Fibroblast of the aortic adventitia (primary cell): ENCODE measurements around the gene APLF. TPM values are rescaled to one million over a fixed set of nuclear protein-coding genes. Genes with fewer than 3 reads are reported as not detected.
"Not testable (repeated sequence)": the region's sequence is repeated elsewhere in the genome, so short reads cannot be mapped to it uniquely, and the experiment has no call there.

Source experiments
- DNase-seq: peaks from one replicate; pipeline ENCODE4 v3.0.0-alpha.2; 2010; ENCODE audit warnings: low read depth
- H3K4me3 ChIP-seq: 2 replicates; pipeline ENCODE4 v1.5.1; 2011; ENCODE audit warnings: low read depth, mild to moderate bottlenecking, control low read depth, low read length, moderate library complexity
- total RNA-seq: library from RNA; depleted of rRNA; stranded (reverse); fragments of >200 nt; gene quantifications from 2 replicates; pipeline ENCODE4 v1.2.3, GENCODE V29; 2012; ENCODE audit warnings: low replicate concordance
- TF ChIP-seq, protein P1 (sequence below): IDR thresholded peaks from 2 replicates; pipeline ENCODE4 v1.5.1; 2011; ENCODE audit warnings: mild to moderate bottlenecking, low read length, control low read depth, inconsistent platforms; ENCODE audit not compliant: insufficient read depth

Gene APLF
- total RNA-seq, 1 donor: 6.8 TPM

DNA sequence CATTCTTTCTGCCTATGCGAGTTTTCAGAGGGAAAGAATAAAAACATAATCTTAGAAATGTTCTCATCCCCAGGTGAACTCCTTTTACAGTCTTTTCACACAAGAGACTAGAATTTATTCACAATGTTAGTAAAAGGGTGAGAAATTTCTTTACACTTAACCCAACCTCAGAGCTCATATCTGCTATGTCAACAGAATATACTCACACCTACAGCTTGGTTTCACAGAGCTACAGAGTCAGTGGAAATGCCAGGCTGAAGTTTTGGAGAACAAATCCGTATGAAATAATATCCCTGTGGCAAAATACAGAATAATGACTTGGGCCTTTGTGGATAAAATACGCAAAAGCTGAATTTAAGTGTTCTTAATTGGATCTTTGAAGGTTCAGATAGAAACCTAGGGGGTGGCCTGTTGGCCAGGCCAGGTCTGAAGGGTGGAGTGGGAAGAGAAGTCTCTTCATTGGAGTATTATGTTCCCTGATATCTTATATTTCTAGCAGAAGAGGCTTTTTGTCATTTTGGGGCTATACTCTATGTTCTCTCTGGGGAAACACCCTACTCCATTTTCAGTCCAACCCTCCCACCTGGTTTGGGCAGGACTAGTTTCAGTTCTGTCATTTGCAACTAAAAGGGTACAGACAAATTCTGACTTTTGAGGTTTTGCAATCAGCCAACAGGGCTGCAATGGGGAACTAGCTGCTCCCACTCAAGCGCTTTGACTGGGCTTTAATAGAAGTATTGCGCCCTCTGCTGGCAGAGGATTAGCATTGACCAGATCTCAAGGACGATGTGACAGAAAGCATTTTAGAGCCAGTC is 26.0 kb upstream of the APLF start:
- H3K4me3 ChIP-seq: no peak overlapping the region
- TF ChIP-seq, protein P1, sequence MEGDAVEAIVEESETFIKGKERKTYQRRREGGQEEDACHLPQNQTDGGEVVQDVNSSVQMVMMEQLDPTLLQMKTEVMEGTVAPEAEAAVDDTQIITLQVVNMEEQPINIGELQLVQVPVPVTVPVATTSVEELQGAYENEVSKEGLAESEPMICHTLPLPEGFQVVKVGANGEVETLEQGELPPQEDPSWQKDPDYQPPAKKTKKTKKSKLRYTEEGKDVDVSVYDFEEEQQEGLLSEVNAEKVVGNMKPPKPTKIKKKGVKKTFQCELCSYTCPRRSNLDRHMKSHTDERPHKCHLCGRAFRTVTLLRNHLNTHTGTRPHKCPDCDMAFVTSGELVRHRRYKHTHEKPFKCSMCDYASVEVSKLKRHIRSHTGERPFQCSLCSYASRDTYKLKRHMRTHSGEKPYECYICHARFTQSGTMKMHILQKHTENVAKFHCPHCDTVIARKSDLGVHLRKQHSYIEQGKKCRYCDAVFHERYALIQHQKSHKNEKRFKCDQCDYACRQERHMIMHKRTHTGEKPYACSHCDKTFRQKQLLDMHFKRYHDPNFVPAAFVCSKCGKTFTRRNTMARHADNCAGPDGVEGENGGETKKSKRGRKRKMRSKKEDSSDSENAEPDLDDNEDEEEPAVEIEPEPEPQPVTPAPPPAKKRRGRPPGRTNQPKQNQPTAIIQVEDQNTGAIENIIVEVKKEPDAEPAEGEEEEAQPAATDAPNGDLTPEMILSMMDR: peak; percentile 82
- peak; percentile 93 for DNase-seq

DNA sequence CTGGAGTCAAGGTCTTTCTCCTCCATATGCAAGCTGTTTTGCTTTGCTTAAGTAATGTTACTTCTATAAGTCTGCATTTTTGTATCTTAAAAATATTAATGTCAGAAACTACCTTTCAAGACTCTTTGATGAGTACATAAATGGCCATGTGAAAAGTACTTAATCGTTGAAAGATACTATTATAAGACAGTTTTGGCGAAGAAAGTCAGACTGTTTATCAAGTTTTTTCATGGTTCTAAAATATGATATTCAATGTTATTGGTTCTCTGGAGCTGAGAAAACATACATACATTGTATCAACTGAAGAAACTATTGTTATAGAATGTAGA is 25.4 kb upstream of the APLF start:
- H3K4me3 ChIP-seq: no peak overlapping the region
- TF ChIP-seq, protein P1: no peak
- DNase-seq: no peak

DNA sequence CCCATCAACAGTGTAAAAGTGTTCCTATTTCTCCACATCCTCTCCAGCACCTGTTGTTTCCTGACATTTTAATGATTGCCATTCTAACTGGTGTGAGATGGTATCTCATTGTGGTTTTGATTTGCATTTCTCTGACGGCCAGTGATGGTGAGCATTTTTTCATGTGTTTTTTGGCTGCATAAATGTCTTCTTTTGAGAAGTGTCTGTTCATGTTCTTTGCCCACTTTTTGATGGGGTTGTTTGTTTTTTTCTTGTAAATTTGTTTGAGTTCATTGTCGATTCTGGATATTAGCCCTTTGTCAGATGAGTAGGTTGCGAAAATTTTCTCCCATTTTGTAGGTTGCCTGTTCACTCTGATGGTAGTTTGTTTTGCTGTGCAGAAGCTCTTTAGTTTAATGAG is 21.0 kb upstream of the APLF start:
- not testable (repeated sequence) for H3K4me3 ChIP-seq, DNase-seq

DNA sequence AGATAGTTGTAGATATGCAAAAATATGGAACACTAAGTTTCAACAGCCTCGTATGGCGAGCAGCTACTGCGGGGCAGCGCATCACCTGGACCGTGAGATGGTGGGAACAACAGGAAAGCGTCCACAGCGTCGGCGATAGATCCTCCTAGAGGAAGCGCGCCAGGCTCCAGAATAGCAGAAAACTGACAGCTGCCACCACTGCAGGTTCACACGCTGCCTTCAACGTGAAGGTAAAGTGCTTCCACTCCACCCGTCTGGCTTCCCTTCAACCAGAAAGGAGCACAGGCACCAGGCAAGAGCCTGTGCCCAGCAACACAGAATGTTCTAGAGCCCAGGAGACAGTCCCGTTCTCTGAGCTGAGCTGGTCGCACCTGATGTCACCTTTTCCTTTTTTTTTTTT is 20.3 kb upstream of the APLF start:
- H3K4me3 ChIP-seq: no peak overlapping the region
- DNase-seq: no peak
- TF ChIP-seq, protein P1: no peak

DNA sequence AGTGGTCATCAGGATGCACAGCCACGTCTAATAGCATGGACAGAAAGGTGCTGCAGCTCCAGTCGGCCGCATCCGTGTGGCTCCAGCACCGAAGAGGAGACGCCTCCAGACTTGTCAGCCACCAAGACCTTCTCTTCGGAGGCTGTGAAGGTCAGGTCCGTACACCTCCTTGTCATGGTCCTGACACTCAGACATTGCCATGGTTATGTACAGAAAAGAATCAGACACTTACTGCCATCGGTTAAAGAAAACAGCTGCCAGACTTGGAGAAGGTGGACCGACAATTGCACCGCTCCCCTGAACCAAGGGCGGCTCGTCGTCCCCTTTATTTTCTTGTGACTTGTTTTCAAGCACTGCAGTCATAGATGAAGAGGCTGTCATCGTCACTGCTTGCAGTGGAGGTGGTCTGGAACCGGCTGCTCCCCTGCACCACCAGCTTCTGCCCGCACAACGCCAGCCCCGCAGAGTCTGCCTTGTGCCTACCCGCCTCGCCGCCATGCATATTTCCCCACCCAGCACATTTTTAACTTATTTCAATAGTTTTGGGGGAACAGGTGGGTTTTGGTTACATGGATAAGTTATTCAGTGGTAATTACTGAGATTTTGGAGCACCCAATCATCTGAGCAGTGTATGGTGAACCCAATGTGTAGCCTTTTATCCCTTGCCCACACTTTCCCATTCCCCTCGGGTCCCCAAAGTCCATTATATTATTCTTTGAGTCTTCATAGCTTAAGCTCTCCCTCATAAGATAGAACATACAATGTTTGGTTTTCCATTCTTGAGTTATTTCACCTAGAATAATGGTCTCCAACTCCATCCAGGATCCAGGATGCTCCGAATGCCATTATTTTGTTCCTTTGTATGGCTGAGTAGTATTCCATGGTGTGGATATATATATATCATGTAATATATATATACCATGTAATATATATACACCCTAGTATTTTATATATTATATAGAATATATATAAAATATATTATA is 18.4 kb upstream of the APLF start:
- no peak for DNase-seq
- TF ChIP-seq, protein P1: no peak
- H3K4me3 ChIP-seq: no peak overlapping the region

DNA sequence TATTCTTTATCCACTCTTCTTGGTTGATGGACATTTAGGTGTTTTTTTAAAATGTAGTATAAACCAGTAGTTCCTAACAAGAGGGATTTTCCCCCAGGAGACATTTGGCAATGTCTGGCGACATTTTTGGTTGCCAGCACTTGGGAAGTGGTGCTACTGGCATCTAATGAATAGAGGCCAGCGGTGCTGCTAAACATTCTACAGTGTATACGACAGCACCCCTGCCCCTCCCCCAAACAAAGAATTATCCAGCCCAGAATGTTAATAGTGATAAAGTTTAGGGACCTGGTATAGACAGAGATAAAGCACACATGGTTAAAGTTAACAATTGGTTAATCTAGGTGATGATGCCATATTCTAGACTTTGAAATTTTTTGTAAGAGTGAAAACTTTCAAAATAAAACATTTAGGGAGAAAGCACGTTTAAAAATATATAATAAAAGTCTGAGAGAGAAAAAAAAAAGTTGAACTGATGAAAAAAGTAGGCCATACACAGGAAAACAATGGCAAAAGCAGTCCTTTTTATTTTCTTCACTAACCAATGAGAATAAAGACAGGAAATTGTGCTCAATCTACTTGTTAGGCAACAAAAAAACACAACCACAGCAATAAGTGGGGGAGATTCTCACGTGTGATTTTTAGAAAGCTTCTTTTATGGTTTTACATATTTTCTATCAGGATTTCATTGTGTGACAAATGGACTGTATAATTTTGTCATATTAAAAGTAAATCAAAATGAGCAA is 15.1 kb upstream of the APLF start:
- no peak overlapping the region for H3K4me3 ChIP-seq
- no peak for DNase-seq
- TF ChIP-seq, protein P1: no peak
